Activated CD4-positive, CD25-positive, alpha-beta regulatory T cell treated with anti-CD3 and anti-CD28 coated beads, Interleukin-2, amount 50 U/mL, for 16 hours (primary cell): ENCODE measurements around the gene MSANTD2.

Experiments
- DNase-seq: peaks from one replicate; pipeline ENCODE4 v3.0.0-alpha.2; 2020; ENCODE audit warnings: low read depth, low spot score

Gene MSANTD2

GRCh38 chr11:124754309-124754708 lies 45.9 kb downstream of the MSANTD2 start:
- no peak for DNase-seq

DNA sequence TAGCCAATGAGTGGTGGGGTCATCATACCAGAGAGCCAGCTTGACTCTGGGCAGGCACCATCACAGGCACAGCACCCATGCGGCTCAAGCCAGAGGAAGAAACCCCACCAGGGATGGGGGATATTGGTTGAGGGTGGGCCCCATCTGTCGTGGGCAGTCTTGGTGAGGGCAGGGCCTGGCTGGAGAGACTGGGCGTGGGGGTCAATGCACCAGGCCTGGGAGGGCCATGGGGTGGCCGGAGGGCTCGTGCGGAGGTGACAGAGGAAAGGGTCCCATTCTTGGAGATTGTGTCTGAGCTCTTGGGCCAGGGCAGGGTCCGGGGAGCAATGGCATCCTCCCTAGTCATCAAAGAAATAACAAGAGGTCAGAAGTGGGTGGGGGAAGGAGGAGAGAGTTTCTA lies 46.6 kb downstream of the MSANTD2 start:
- DNase-seq, result no peak

DNA sequence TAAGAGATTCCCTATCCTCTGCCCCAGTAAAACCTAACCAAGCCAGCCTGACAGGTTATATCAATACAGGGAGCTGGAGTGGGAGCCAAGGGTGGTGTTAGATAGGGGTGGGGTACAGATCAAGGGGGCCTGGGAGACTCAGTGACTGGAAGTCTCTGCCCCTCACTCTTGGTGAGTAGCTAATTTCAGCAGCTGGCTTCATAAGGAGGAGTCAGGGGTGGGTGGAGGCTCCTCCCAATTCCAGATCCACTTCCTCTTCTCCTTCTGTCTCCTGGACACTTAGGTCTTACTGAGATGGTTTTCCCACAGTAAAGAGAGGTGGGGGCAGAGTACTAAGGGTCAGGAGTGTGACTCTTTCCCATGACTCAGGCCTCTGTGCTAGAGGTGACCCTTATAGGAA lies 47.0 kb downstream of the MSANTD2 start:
- no peak for DNase-seq

DNA sequence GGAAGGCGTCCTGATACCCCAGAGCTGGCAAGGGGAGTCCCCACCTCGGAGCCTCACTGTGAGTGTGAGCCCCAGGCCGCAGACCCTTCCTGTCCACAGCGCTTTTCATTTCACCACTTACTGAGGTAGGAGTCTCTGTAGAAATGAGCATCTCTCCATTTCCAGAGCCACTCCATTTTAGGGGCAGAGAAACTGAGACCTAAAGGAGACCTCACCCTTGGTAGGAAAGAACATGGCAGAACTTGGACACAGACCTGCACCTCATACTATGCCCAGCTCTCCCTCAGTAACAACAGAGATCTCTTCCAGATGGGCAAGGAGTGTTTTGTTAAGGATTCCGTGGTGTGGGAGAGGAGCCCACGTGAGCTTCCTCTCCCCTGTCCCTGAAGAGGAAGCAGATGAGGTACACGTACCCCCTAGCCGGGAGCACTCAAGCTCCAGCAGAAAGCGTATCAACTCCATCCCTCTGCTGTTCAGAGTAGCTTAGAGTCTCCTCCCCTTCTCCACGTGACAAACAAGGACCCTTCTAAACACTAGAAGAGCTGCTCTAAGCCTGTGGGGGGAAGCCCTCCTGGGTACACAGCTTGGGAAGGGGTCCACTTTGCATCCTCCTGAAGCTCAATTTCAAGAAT lies 47.6 kb downstream of the MSANTD2 start:
- no peak for DNase-seq

DNA sequence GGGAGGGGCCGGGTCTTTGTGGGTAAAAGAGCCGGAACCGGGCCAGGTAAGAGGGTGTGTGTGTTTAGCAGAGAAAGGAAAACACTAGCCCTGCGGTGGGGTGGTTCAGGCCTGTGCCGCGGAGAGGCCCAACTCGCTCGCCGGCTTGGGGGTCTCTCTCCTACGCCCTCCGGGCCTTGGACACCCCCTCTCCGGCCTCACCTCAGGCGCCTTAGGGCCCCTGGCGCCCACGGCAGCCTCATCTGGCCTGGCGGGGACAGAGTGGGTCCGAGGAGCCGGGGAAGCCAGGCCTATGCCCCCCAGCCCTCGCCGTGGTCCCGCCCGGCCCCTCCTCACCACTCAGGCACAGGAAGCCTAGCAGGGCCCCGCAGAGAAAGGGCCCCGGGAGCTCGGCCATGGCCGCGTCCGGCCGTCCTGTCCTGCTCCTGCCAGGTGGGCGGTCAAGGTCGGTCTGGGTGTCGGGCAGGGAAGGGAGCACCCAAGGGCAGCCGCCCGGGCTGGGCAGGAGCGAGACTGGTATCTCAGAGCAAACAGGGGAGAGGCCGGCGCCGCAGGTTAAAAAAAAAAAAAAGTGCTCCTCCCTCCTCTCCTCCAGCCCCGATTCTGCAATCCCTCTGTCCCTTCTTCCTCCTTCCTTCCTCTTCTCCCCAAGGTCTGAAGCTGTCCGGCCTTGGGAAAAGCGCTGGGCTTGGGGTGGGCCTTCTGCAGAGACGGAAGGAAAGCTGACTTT lies 48.3 kb downstream of the MSANTD2 start, which contains the start of gene VSIG2:
TSS of gene VSIG2 (minus strand) at position 515 of the 730 bp plus-strand sequence. CDS start at position 397, 118 bp downstream.
- DNase-seq, result no peak

- DNase-seq, result no peak
These were observed 48.8 kb downstream of the MSANTD2 start for GRCh38 chr11:124751391-124751740.

- DNase-seq, result no peak
These were observed 50.3 kb downstream of the MSANTD2 start for GRCh38 chr11:124749912-124750311.

DNA sequence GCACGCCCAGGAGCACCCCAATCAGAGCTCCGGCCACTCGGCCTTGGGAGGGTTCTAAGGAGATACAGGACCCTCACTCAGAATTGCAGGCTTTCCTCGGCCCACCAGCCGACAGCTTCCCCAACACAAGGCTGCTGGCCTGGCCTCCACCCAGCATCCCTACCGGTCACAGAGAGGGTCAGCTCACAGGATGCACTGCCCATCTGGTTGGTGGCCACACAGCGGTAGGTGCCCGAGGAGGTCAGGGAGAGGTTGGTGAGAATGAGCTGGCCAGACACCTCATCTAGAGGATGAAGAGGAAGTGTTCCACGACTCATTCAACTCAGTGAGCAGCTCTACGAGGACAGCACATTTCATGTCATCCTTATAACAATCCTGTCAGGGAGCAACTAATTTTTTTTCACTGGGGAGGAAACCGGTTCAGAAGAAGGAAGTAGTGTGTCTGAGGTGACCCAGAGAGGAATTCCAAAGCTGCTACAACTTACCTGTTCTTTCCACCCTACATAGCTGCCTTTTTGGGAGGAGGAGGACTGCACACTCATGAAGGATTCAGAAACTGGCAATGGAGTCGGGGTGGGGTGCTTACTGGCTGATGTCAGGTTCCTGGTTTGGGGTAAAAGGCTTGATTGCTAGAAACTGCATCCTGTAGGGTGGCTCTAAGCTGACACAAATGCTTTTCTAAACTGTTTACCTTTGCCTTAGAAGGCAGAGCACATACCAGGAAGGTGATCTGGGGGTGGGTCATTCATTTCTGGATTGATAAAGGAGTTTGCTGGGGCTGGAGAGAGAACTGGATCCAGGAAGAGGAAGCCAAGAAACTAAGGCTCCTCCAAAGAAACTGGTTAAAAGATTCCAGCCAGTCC lies 51.5 kb downstream of the MSANTD2 start:
- no peak for DNase-seq

- no peak for DNase-seq
These were observed 52.1 kb downstream of the MSANTD2 start for GRCh38 chr11:124748100-124748418.

DNA sequence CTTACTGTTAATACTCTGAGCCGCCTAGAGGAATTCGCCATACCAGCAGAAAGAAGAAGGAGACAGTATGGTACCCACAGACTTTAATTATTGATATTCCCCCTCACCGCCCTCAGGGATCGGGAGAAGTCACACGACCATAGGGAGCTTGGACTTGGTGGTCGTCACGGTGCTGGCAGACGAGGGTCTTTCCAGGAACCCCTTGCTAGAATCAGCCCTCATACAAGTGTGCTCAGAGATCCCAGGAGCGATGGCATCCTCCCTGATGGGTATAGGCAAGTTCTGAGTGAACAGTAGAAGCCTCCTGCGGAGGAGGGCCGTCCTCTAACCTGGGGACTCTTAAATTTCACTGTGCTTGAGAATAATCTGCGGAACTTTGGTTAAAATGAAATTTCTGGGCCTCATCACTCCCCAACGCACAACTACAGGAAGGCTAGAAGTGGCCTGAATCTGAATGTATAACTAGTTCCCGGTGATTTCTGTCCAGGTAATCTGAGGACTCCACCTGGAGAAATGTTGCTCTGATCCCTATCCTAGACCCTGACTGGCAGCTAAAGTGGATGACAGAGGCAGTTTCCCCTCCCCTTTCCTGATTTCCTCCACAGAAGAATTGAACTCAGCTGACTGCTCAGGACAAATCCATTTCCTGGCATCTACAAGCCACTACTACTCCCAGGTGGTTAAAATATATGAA lies 52.7 kb downstream of the MSANTD2 start:
- DNase-seq, result no peak

GRCh38 chr11:124746621-124747243 lies 53.5 kb downstream of the MSANTD2 start:
- DNase-seq, result peak; percentile 37

DNA sequence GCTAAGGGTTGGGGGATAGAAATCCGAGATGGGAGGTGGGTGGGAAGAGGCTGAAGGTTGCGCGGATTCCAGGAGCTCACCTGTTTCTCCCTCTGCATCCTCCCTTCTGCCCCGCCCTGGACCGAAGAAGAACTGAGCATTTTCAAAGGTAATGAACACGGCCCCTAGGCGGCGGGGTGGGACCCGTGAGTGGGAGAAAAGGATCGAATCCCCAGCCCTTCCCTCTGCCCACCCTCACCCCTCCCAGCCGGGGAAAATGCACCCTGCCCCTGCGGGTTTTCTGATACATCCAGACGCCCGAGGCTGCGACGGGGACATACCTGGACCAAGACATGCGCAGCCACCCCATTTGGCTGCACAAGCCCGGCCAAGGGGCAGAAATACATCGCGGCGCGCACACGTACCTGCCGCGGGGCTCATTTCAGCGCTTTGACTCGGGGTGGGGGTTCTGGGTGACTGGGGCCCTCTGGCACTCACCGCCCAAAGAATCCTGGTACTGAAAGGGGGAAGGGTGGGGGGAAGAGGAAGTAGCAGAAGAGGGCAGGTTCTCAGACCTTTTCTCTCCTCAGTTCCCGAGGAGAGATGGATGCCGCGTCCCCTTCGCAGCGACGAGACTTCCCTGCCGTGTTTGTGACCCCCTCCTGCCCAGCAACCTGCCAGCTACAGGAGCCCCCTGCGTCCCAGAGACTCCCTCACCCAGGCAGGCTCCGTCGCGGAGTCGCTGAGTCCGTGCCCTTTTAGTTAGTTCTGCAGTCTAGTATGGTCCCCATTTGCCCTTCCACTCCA lies 54.2 kb downstream of the MSANTD2 start:
- DNase-seq, result no peak

GRCh38 chr11:124745270-124745834 lies 54.9 kb downstream of the MSANTD2 start:
- DNase-seq, result no peak

GRCh38 chr11:124743050-124743449 lies 57.2 kb downstream of the MSANTD2 start:
- DNase-seq, result no peak

DNA sequence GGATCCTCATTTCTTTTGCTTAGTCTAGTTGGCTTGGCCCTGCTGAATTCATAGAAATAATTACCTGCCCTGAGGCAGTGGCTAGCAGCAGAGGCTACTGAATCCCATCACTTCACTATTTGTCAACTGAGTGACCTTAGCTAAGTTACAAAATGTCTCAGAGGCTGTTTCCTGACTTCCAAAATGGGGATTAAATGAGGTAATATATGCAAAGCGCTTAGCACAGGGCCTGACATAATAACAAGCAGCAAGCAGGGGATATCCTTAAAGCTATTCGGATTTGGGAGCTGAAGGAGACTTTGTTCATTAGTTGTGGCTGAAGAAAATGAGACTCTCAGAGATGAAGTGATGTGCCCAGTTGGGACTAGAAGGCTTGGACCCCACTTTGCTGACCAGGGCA lies 57.7 kb downstream of the MSANTD2 start:
- no peak for DNase-seq

- DNase-seq, result no peak
These were observed 59.8 kb downstream of the MSANTD2 start for GRCh38 chr11:124740277-124740882.

DNA sequence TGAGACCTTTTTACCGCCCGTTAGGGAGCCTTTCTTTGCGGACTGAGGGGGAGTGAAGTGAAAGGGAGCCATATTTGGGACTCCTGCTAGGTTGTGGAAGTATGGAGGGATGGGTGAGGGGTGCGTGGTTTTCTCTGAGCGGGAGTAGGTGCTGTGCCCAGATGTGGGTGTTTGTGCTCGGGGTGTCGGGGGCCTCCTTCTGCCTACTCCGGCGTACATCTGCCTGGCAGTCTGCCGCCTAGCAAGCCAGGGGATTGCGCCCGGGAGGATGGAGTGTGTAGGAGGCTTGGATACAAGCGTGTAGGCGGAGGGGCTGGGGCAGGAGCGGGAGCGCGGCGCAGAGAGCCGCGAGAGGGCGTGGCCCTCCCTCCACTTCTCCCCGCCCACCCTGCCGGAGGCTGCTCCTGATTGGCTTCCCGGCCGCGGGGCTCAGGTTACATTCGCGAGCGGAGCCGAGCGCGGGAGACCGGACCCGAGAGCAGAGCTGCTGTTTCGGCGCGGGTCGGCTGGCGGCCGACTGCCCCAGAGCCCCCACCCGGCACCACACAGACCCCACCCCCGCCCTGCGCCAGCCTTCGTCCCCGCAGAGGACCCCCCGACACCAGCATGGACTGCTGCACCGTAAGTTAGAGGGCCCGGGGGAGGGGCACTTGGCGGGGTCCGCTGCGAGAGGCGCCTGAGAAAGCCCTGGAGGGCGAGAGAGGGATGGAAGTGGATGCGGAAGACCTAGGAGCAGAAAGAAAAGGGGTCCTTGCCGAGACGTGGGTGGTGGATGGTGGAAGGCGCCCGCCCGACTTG lies 60.5 kb downstream of the MSANTD2 start, which contains the start of gene NRGN:
TSS of gene NRGN (plus strand) at position 464 of the 798 bp plus-strand sequence. CDS start at position 607, 143 bp downstream.
- peak; percentile 65 for DNase-seq

GRCh38 chr11:124738713-124739478 lies 61.3 kb downstream of the MSANTD2 start:
- no peak for DNase-seq
